Stimulated activated CD8-positive, alpha-beta memory T cell treated with anti-CD3 and anti-CD28 coated beads, Interleukin-4, amount 100 ng/mL, for 48 hours (primary cell): Measurements from ENCODE around the gene LSMEM2.
A peak's percentile ranks its signal among the peaks of the same experiment; 100 is the strongest.
"Not testable (repeated sequence)": the region's sequence is repeated elsewhere in the genome, so short reads cannot be mapped to it uniquely, and the experiment has no call there.

Source experiments
- DNase-seq: peaks from one replicate; pipeline ENCODE4 v3.0.0-alpha.2; 2020

Gene LSMEM2

GRCh38 chr3:50266017-50266416, 12.9 kb upstream of the LSMEM2 start:
- no peak for DNase-seq

GRCh38 chr3:50266836-50267235, 12.1 kb upstream of the LSMEM2 start:
- DNase-seq: no peak

DNA sequence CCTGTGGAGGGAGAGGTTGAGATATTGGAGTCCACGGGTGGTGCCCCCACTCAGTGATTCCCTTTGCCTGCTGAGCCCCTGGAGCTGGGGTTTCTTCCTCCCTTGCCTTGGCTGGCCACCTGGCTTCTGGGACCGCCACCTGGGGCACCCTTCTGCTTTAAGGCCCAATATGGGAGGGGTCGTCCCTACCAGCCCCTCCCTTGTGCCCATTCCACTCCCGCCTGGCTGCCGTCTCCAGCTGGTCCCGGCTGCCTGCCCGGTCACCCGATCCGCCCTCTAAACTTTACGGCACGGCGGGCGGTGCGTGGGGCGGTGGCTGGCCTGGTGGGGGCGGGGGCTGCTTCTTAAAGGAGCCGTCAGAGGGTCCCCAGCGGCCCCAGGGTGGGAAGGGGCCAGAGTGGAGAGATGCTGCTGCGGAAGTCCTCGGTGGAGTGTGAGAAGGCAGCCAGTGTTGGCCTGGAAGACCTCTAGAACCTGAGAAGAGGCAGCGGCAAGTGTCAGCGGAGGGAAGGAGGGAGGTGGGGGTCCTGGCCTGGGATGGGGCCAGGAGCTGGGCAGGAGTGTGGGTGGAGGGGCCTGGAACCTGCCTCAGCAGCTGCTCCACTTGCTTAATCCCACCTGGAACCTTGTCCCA, 11.5 kb upstream of the LSMEM2 start:
- no peak for DNase-seq

- no peak for DNase-seq
Observed at GRCh38 chr3:50268276-50268675, 10.6 kb upstream of the LSMEM2 start.

DNA sequence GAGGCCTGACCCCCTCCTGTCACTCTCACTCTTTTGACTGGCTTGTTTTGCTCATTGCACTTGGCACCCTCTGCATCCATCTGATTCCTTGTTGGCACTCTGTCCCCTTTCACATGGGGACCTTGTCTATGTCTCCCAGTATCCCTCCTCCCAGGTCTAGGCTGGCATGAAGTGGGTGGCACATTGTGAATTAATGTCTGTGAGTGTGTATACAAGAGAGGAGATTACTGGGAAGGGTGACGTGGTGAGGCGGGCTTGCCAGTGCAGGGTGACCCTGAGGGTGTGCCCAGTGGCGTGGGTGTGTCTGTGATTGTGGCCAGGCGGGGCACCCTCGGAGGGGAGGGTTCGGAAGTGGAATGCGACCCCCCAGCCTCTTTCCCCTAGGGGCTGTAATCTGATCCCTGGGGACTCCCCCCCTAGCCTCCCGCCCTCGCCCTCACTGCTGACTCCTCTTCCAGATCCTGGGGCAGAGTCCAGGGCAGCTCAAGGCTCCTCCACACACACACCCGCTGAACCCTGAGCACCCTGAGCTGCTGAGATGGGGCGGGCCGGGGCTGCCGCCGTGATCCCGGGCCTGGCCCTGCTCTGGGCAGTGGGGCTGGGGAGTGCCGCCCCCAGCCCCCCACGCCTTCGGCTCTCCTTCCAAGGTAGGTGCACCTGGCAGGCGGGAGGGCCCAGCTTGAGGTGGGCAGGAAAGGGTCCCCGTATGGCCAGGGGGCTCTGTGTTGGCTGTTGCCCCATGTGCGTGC, 10.0 kb upstream of the LSMEM2 start, which contains the start of gene SEMA3B:
Gene SEMA3B (plus strand): TSS at position 445 of the 749 bp plus-strand sequence. CDS start 94 bp downstream, at position 539.
- DNase-seq: no peak

- no peak for DNase-seq
Observed at GRCh38 chr3:50269460-50269859, 9.4 kb upstream of the LSMEM2 start.

GRCh38 chr3:50269977-50270413, 8.9 kb upstream of the LSMEM2 start:
- no peak for DNase-seq

DNA sequence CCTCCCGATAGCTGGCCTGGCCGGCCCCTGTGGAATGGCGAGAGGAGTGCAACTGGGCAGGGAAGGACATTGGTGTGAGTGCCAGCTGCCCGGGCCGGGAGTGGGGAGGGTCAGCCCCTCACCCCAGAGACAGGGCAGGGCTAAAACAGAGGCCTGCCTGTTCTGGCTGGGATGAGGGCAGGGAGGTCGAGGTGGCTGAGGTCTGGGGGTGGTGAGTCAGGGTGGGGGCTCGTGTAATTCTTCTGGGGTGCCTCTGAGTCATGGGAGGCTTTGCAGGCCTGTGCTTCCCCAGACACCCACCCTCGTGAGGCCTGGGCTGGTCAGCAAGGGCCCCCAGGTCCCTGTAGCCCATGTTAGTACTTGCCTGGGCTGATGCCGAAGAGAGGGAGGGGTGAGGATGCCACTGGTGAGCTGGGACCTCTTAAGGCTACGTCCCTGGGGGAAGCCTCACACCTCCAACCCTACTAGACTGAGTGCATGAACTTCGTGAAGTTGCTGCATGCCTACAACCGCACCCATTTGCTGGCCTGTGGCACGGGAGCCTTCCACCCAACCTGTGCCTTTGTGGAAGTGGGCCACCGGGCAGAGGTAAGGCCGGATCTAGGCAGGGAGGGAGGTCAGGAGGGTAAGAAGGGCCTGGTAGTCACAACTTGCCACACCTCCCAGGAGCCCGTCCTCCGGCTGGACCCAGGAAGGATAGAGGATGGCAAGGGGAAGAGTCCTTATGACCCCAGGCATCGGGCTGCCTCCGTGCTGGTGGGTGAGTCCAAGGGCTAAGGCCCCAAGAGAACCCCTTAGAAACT, 8.3 kb upstream of the LSMEM2 start:
- no peak for DNase-seq

DNA sequence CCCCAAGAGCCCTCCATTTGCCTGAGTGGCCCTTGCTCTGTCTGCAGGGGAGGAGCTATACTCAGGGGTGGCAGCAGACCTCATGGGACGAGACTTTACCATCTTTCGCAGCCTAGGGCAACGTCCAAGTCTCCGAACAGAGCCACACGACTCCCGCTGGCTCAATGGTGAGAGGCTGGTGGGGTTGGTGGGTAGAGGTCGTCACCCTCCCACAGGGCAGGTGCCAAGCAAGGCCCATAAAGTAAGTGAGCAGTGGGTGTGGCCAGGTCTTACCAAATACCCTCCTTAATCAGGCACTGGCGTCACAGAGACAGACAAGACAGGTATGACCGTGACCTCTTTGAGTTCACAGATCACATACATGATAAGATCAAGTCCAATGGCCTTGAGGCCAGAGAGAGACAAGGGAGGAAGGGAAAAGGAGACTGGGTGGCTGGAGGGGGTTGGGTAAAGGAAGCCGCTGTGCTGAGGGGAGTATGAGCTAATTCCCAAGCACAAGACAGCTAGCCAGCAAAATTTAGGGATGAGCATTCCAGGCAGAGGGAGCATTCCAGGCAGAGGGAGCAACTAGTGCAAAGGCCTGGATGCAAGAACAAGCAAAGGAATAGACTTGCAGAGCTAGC, 7.5 kb upstream of the LSMEM2 start:
- no peak for DNase-seq

DNA sequence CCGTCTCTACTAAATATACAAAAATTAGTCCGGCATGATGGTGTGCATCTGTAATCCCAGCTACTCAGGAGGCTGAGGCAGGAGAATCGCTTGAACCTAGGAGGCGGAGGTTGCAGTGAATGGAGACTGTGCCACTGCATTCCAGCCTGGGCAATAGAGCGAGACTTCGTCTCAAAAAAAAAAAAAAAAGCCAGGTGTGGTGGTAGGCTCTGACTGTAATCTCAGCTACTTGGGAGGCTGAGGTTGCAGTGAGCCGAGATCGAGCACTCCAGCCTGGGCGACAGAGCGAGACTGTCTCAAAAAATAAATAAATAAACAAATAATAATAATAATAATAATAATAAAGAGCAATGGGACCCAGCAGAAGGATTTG, 6.4 kb upstream of the LSMEM2 start:
- not testable (repeated sequence) for DNase-seq

GRCh38 chr3:50272911-50273688, 5.8 kb upstream of the LSMEM2 start:
- peak; percentile 98 for DNase-seq

- no peak for DNase-seq
Observed at GRCh38 chr3:50273689-50274065, 5.2 kb upstream of the LSMEM2 start.

- DNase-seq: peak; percentile 89
Observed at GRCh38 chr3:50274371-50275104, 4.3 kb upstream of the LSMEM2 start.

GRCh38 chr3:50275141-50275995, 3.5 kb upstream of the LSMEM2 start:
- DNase-seq: no peak

DNA sequence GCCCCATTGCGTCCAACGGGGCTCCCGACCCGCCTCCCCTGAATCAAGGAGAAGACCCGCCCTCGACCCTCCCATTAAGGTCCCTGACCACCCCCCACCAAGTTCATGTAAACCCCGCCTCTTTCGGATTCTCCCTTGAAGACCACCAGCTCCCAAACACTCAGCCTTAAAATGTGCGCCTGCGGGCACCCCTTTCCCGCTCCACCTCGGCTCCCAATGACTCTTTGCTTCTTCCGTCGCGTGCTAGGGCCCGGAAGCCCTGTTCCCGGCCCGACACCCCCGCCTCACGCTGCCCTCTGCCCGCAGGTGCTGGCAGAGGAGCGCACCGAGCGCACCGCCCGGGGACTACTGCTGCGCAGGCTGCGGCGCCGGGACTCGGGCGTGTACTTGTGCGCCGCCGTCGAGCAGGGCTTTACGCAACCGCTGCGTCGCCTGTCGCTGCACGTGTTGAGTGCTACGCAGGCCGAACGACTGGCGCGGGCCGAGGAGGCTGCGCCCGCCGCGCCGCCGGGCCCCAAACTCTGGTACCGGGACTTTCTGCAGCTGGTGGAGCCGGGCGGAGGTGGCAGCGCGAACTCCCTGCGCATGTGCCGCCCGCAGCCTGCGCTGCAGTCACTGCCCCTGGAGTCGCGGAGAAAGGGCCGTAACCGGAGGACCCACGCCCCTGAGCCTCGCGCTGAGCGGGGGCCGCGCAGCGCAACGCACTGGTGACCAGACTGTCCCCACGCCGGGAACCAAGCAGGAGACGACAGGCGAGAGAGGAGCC, 2.7 kb upstream of the LSMEM2 start:
- peak; percentile 55 for DNase-seq

DNA sequence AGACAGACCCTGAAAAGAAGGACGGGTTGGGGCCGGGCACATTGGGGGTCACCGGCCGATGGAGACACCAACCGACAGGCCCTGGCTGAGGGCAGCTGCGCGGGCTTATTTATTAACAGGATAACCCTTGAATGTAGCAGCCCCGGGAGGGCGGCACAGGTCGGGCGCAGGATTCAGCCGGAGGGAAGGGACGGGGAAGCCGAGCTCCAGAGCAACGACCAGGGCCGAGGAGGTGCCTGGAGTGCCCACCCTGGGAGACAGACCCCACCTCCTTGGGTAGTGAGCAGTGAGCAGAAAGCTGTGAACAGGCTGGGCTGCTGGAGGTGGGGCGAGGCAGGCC, 2.2 kb upstream of the LSMEM2 start:
- no peak for DNase-seq

DNA sequence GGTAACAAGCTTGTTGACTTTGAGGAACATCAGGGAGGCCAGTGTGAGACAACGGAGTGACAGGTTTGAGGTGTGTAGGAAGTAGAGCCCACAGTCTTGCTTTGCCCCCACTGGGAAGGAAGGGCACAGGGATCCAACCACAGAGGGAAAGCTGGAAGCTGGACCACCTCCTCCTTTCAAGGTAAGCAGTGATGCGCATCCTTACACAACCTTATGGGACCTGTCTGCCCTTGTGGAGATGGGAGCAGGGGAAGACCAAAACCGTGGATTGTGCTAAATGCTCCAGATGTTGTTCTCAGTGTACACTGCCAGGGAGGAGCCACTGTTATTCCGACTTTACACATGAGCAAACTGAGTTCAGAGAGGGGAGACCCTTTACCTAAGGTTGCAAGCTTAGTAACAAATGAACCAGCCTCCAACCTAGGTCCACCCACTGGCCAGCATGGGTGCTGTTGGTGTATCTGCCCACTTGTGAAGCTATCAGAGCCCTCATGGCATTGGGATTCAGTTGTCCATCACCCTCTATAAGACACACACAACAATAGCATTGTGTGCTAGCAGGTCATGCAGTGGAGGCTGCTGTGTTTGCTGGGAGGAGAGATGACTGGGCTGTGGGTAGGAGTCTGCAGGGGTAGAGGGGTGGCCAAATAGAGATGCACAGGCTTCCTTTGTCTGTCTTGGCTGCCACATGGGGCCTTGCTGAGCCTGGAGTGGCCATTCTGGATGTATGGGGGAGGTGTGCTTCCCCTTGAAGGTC, 586 bp upstream of the LSMEM2 start:
- no peak for DNase-seq

DNA sequence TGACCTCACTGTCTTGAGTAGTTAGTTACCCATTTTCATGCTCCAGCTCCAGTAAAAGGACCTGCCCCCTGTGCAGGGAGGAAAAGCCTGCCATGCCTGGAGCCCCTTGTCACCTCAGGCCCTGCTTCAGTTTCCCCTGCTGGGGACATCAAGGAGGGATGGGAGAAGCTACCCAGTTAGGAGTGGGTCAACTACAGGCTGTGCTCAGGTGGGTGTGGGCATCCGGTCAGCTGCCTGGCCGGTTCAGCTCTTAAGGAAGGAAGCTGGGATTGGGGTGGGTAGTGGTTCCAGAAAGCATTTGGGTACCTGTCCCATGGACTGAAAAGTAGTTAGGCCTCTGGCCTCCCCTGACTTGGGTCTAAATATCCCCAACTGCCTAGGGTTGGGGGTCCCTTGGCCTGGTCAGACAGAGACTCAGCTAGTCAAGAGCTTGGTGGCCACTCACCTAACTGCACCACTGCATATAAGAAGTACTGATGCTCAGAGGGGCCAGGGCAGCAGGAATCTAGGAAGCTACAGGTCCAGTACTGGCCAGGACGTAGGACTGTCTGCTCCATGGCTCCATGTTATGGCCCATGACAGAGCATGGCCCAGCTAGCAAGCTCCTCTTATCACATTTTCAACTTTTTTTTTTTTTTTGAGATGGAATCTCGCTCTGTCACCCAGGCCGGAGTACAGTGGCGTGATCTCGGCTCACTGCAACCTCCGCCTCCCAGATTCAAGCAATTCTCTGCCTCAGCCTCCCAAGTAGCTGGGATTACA, 549 bp downstream of the LSMEM2 start:
- no peak for DNase-seq
